GM21423 (cell line): ENCODE results near the gene TNFRSF1B.
A peak's percentile ranks its signal among the peaks of the same experiment; 100 is the strongest.
"Not testable (repeated sequence)": the region's sequence is repeated elsewhere in the genome, so short reads cannot be mapped to it uniquely, and the experiment has no call there.

Source experiments
- ATAC-seq: cut with Tn5 transposase; IDR thresholded peaks from one replicate; pipeline ENCODE4 v1.9.1; 2021; ENCODE audit warnings: mild to moderate bottlenecking, moderate library complexity; ENCODE audit not compliant: unreplicated experiment

The TNFRSF1B gene

DNA sequence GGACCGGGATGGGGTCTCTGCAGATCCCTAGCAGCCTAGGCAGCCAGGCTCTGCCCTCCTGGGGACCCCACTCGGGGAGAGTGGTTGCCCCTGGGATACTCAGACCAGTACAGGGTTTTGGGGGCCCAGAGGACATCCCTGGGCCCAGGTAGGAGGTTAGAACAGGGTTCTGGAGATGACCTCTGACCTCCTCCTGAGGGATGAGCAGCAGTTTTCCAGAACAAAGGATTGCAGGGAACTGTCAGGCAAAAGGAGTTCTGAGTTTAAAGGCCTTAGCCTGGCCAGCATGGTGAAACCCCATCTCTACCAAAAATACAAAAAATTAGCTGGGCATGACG, 42.7 kb downstream of the TNFRSF1B start:
- no peak for ATAC-seq

DNA sequence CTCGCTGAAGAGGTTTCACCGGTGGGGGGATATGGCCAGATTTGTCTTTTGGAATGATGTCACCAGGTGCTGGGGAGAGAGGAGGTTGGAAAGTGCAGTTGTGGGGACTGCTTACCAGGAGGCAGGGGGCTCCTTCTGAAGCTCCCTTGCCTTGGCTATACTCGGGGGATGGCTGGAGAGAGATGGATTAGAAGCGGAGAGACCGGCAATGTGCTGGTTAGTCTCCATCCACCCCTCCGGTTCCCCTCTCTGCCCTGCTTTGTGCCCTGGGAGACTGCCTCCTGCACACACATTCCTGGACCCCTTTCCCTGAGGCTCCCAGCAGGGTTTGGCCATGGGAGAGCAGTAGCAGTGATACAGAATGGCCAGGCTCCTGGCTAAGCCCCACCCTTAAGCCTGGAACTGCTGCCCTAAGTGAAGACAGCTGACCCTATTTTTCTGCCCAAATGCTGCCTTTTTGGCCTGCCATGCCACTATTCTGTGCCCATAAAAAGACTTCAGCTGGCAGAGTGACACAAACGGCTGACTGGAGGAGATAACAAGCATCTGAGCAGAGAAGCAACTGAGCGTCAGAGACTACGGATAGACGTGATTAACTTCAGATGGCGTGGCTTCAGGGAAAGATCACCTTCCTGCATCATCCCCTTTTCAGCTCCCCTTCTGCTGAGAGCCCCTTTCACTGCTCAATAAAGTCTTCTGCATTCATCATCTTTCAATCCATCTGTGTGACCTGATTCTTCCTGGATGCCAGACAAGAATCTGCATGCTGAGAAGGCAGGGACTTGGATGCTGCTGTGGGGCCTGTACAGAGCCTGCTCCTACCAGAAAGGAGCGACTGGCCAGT, 48.5 kb downstream of the TNFRSF1B start:
- no peak for ATAC-seq

DNA sequence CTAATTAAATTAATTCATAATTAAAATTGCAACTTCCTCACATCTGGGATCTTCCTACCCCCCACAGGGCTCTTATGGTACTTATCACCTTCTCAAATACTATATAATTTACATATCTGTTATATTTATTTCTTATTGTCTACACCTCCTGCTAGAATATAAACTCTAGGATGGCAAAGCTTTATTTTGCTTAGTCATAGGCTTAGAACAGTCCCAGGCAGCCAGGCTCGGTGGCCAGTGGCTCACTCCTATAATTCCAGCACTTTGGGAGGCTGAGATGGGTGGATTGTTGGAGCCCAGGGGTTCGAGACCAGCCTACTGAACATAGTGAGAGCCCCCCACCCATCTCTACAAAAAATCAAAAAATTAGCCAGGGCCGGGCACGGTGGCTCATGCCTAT, 53.0 kb downstream of the TNFRSF1B start:
- no peak for ATAC-seq

DNA sequence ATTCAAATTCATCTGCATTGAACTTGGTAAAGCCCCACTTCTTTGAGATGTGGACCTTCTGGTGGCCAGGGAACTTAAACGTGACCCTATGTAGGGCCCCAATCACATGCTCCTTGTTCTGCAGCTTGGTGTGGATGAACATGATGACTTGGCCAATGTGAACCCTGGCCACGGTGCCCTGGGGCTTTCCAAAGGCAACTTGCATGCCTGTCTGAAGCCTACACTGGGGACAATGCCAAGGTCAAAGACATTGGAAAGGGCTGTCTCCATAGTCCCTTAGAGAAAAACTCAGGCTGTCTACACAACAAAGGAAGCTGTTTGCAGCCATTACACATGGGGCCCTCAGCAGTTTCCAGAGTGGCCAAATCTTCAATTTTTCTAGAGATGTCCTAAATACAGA, 54.1 kb downstream of the TNFRSF1B start:
- ATAC-seq, result no peak

DNA sequence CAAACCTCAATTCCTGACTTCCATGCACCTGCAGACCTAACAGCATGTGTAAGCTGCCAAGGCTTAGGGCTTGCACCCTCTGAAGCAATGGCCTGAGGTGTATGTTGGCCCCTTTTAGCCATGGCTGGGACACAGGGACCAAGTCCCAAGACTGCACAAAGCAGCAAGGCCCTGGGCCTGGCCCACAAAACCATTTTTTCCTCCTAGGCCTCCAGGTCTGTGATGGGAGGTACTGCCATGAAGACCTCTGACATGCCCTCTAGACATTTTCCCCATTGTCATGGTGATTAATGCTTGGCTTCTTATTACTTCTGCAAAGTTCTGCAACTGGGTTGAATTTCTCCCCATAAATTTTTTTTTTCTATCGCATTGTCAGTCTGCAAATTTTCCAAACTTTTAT, 55.9 kb downstream of the TNFRSF1B start:
- ATAC-seq, result not testable (repeated sequence)

DNA sequence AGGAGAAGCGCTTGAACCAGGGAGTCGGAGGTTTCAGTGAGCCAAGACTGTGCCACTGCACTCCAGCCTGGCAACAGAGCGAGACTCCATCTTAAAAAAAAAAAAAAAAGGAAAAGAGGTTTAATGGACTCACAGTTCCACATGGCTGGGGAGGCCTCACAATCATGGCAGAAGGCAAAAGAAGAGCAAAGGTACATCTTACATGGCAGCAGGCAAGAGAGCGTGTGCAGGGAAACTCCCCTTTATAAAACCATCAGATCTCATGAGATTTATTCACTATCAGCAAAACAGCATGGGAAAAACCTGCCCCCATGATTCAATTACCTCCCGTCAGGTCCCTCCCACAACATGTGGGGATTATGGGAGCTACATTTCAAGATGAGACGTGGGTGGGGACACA, 57.3 kb downstream of the TNFRSF1B start:
- not testable (repeated sequence) for ATAC-seq

DNA sequence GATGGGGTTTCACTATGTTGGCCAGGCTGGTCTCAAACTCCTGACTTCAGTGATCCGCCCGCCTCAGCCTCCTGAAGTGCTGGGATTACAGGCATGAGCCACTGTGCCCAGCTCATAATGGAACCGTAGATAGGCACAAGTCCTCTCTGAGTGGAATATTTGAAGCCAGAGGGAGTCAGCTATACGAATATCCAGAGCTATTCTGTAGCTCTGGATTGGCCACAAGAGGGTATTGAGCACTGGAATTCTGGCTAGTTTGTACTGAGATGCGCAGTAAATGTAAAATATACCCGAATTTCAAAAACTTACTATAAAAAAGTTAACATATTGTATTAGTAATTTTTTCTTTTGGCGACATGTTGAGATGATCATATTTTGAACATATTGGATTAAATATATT, 62.2 kb downstream of the TNFRSF1B start:
- no peak for ATAC-seq

DNA sequence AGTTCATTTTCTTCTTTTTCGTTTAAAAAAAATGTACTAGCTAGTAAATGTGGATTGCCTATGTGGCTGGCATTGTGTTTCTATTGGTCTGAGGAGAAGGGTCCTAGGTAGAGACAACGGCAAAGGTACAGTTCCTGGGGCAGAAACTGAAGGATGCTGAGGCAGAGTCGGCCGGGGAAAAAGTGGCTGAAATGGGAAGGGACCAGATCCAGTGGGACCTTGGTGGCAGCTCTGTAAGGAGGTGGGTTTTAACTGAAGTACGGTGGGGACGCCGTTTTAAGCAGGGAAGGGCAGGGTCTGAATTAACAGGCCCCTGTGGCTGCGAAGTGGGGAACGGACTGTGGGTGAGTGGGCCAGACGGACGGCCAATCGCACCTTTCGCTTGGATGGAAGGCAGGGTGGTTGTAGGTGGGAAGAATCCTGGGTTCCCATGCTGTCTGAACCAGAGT, 62.6 kb downstream of the TNFRSF1B start:
- ATAC-seq, result peak; percentile 6

DNA sequence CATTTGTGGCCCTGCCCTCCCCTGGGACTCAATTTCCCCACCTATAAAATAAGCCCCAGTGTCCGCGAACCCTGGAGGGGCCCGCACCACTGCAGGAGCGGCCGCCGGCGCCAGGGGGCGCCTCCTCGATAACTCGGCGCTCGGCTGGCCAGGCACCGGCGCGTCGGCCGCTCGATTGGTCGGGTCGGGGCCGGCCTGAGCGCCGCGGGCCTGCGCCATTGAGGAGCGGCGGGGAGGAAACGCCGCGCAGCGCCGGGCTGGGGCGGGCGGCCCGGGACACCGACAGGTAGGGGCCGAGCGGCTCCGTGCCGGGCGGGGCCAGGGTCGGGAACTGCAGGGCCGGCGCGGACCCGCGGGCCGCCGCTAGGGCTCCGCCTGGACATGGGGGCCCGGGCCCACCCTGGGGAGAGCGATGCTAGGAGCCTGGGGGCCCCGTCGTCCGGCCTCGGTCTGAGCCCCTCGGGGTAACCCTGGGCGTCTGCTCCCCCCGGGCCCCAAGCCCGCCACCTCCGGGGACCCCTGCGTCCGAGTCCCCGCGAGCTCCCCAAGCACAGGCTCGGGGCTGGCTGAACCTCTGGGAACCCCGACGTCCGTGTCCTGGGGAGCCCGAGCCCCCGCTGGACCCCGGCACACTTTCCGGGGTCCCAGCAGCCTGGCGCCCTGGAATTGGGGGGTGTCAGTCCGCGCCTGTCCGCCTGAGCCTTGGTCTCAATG, 63.2 kb downstream of the TNFRSF1B start, which contains the start of gene VPS13D:
Gene VPS13D (plus strand): TSS at position 196 of the 714 bp plus-strand sequence. CDS start 4,237 bp downstream, outside the sequence.
- peak; percentile 86 for ATAC-seq

DNA sequence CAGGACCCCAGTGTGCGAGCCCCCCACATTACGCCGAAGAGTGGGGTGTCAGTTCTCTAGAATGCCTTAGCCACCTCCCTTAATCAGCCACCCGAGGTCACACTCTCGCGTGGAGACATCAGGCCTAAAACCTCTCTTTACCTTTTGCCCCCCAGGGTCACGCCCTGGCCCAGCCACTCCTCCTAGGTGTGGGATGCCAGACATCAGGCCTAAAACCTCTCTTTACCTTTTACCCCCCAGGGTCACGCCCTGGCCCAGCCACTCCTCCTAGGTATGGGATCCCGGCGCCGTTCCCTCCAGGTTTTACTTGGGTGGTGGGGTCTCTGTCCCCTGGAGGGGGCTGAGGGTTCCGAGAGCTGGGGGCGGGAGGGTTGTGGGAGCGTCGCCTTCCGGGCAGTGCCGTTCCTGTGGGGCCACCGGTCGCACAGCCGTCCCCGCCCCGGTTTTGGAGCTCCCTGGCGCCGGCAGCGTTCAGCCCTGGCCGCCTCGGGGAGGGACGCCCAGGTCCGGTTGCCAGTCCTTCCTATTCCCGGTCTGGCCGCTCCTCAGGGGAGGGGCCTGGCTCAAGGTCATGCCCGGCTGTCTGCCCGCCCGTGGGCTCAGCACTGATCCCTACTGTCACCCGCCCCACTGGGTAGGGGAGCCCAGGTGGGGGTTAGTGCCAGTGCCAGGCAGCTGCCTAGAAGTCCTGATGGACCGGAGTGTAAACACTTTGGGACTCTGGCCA, 63.9 kb downstream of the TNFRSF1B start:
- ATAC-seq, result peak; percentile 16

DNA sequence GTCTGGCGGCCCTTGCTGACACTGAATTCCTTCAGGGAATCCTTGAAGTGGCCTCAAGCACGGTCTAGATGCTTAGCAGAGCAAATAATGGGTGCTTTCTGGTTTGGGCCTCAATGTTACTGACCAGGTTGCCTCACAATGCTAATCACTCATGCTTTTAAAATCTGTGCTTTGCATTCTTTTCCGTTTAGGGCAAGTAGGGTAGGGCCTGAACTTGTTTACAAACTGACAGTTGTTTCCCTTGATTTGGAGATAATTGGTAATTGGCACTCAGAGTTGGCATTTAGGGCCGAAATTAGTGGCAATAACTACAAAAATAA, 64.4 kb downstream of the TNFRSF1B start:
- no peak for ATAC-seq

DNA sequence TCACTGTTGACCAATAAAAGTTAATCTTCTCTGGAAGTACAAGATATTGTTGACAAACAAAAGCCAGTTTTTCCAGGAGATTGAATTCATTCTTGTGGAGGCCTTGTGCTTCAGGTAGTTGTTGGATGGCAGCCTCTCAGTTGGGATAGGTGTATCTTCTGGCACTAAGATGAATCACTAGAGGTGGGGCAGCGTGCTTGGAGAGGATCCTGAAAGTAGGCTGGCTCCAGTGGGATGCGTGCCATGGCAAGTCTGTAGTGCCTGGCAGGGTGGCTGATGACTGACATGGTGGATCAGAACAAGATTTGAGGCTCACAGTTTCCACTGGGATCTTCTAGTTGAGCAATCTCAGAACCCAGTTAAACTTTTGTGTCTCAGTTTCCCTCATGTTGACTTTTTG, 65.4 kb downstream of the TNFRSF1B start:
- ATAC-seq, result no peak

DNA sequence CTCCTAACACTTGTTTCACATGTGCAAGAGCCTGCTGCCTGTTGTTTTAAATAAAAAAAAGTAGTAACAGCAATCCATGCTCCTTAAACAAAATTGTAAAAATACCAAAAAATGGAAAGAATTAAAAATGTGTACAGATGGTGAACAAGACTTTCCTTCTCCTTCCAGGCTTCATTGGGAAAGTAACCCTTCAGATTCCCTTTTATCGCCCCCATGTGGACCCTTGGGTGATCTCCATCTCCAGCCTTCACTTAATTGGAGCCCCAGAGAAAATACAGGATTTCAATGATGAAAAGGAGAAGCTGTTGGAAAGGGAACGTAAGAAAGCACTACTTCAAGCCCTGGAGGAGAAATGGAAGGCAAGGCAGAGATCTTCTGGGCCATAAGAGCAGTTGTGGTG, 77.3 kb downstream of the TNFRSF1B start:
- no peak for ATAC-seq

DNA sequence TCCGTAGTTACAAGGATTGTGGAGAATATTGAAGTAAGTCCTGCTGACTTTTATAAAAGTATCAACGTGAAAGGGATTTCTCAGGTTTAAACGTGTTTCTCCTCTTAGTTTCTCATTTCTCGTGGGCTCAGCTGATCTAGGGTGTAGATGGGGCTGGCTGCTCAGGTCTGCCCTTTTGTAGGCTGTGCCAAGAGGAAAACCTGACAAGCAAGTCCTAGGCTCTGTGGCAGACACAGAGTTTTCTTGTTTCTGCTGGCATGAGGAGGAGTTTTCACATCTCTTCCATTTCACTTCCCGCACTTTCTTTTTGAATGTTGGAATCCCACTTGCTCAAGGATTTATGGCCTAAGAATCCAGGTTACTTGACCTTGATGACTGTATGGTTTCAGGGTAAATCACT, 77.8 kb downstream of the TNFRSF1B start:
- ATAC-seq, result no peak

DNA sequence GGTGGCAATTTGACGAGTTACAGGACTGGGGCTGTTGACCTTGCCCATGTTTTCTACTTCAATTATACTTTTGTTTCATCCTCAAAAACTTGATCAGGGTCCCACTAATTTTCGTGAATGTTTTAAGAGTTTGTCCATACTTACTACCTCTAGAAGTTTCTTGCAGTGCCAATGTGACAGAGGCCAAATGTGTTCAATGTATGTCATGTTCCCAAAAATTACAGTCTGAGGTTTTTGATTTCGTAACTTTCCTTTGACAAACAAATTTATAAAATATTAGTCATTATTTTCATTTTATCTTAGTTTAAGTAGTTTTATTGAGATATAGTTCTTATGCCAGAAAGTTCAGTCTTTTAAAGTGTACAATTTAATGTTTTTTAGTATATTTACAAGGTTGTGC, 78.3 kb downstream of the TNFRSF1B start:
- ATAC-seq, result no peak

DNA sequence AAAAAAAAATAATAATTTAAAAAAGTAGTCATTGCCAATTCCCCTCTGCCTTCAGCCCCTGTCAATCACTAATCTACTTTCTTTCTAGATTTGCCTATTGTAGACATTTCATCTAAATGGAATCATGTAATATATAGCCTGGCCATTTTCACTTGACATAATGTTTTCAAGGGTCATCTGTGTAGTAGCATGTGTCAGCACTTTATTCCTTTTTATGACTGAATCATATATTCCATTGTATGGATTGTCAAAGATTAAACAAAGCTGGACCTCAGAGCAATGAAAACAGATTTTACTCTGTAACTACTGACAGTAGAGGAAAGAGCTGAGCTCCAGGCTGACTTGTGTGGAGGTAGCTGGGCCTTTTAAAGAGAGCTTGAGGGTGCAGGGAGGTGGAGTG, 78.9 kb downstream of the TNFRSF1B start:
- no peak for ATAC-seq

DNA sequence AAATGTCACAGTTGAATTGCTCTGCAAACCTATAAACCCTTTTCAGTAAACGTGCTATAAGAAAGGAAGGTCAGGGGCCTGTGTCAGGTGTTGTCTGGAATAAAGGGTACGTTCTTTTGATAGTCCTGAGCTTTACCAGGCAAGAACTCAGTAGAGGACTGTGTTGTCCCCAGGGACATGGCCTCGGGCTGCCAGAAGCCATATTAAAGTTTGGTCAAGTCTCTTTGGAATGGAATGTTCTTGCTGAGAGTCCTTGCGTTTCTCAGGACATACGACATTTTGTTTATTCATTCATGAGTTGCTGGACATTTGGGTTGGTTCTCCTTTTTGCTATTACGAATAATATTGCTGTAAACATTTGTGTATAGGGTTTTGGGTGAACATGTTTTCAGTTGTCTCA, 79.8 kb downstream of the TNFRSF1B start:
- no peak for ATAC-seq

DNA sequence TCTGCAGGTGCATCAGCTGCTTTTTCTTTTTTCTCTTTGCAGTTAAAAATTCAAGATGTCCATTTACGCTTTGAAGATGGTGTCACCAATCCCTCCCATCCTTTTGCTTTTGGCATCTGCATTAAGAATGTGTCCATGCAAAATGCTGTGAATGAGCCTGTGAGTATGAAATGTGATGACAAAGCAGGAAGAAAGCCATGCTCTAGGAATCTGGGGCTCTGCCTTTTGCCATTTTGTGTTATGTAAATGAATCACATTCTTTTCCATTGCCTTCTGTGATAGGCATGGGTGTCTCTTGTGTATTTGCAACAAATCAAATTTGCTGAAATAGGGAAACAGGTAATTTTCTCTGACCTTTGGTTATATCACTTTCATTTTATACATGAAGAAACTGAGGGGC, 82.4 kb downstream of the TNFRSF1B start:
- no peak for ATAC-seq

DNA sequence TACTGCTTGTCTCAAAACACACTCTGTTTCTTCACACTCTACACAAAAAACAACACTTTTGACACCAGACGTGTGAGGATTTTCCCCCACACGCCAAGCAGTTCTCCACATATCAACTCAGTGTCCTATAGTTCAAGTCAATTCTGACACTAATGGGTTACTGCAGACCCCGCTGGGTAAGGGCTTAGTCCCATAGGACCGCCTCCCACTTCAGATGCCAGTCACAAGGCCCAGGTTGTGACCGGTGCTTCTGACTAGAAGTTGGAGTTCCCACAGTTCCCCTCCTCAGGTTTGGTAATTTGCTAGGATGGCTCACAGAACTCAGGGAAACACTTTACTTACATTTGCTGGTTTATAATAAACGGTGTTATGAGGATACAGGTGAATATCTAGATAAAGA, 83.0 kb downstream of the TNFRSF1B start:
- no peak for ATAC-seq

DNA sequence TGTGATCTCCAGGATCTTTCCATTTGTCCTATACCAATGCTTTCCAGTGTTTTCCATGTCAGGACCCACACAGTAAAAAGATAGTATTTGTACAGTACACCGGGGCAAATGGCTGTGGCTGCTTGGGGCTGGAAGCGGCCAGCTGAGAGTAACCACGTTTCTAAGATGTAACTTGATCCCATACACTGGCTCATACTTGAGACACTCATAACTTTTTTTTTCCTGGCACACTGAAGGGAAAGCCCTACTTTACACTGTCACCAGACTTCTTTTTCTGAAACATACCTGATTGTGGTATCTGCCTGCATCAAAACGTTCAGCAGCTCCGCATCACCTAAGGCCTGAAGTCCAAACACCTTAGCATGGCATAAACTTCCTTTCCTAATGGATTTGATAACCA, 84.7 kb downstream of the TNFRSF1B start:
- ATAC-seq, result no peak

DNA sequence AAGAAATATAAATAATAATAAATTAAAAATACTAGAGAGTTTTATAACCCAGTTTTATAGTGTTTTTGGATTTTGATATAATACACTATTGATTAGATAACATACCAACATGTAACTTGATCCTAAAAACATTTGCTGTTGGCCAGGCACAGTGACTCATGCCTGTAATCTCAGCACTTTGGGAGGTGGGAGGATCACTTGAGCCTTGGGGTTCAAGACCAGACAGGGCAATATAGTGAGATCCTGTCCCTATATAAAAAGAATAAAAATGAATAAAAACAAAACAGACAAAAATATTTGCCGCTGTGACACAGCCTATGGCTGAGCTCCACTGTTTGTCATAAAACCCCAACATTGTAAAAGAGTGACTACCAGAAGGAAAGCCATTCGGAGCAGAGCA, 89.1 kb downstream of the TNFRSF1B start:
- no peak for ATAC-seq

DNA sequence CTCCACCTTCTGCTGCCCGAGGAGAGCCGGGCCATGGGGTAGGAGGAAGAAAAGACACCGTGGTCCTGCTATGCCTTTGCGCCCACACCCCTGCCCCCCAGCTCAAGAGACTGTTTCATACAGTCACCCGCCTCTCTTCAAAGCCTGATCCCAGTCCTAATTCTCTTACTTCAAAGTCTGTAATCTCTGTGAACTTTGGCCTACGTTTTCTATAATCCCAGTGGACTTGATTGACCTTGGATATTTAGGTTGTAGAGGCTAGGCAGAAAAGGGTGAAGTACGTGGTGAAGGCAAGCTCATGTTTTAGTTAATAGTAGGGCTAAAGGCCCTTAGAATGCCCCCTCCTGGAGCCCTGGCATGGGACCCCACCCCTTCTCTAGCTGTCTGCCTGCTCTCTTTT, 91.5 kb downstream of the TNFRSF1B start:
- ATAC-seq, result no peak
